OCI-LY3 (cell line): Measurements from ENCODE around the gene NOL4L.

Source experiments
- H2AFZ ChIP-seq: fragments of 200-600, 300-600 bp; shearing (Covaris generic); 2 replicates; pipeline ENCODE4 v1.6.0; 2014; ENCODE audit warnings: antibody characterized with exemption, low read depth, low read length
- H3K27ac ChIP-seq: fragments of 200-600, 300-600 bp; sonication (generic); 2 replicates; pipeline ENCODE4 v1.5.1; 2014; ENCODE audit warnings: mild to moderate bottlenecking, low read length, moderate library complexity, mixed read lengths
- H3K27me3 ChIP-seq: fragments of 200-600, 300-600 bp; sonication (generic); 2 replicates; pipeline ENCODE4 v1.6.1; 2014; ENCODE audit warnings: low read depth, low read length, mixed read lengths
- H3K36me3 ChIP-seq: fragments of 200-600, 300-600 bp; sonication (generic); replicated peaks from 2 replicates; pipeline ENCODE3; 2014; ENCODE audit warnings: low read depth, low read length, mixed read lengths
- H3K4me1 ChIP-seq: fragments of 300-600, 200-600 bp; sonication (generic); 2 replicates; pipeline ENCODE4 v1.6.1; 2014; ENCODE audit warnings: low read length, mixed read lengths
- H3K4me2 ChIP-seq: fragments of 200-600, 300-600 bp; sonication (generic); 2 replicates; pipeline ENCODE4 v1.6.1; 2014; ENCODE audit warnings: low read length, mixed read lengths
- H3K4me3 ChIP-seq: fragments of 300-600, 200-600 bp; sonication (generic); 2 replicates; pipeline ENCODE4 v1.5.1; 2014; ENCODE audit warnings: antibody characterized with exemption, mild to moderate bottlenecking, low read length, moderate library complexity
- H3K79me2 ChIP-seq: fragments of 300-600, 200-600 bp; shearing (Covaris generic); 2 replicates; pipeline ENCODE4 v1.6.1; 2014; ENCODE audit warnings: mild to moderate bottlenecking, low read length, mixed read lengths
- H3K9ac ChIP-seq: fragments of 300-600, 200-600 bp; shearing (Covaris generic); 2 replicates; pipeline ENCODE4 v1.6.0; 2014; ENCODE audit warnings: mild to moderate bottlenecking, low read length, moderate library complexity
- H3K9me3 ChIP-seq: fragments of 200-600, 300-600 bp; shearing (Covaris generic); 2 replicates; pipeline ENCODE4 v1.6.1; 2014; ENCODE audit warnings: low read length, mixed read lengths; ENCODE audit not compliant: insufficient read depth
- H4K20me1 ChIP-seq: fragments of 200-600, 300-600 bp; sonication (generic); 2 replicates; pipeline ENCODE4 v1.6.1; 2016; ENCODE audit warnings: low read length, mixed read lengths; ENCODE audit not compliant: insufficient read depth
- EZH2phosphoT487 ChIP-seq: fragments of 200-600 bp; shearing (Covaris generic); IDR thresholded peaks from 2 replicates; pipeline ENCODE4 v1.6.1; 2018; ENCODE audit warnings: antibody characterized with exemption, mixed run types, low read depth
- TF ChIP-seq, protein P1 (sequence below): fragments of 200-600, 300-600 bp; sonication (generic); IDR thresholded peaks from 2 replicates; pipeline ENCODE4 v1.5.1; 2014; ENCODE audit warnings: antibody characterized with exemption, low read length, low read depth

Gene NOL4L

DNA sequence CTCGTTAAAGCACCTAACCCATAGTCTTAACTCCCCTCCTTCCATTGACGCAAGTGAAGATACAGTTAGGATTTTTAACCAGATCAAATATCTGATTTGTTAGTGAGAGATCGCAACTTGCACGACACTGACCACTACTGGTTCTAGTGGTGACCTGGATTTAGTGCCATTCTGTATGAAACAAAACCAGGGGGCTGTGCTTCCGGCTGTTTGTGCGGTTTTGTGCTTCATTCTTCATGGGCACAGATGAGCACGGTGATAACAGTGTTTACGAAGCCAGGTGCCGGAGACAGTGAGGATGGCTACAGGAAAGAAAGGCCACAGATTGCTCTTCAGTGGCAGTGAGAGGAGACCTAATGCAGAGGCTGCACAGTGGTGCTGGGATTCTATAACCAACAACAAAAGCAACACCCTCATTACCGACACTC is 75.5 kb downstream of the NOL4L start:
- no peak overlapping the region for H3K4me2 ChIP-seq
- no peaks in the 10 kb centered on the region for H3K36me3 ChIP-seq
- H3K79me2 ChIP-seq = no peaks in the 10 kb centered on the region
- TF ChIP-seq, protein P1, sequence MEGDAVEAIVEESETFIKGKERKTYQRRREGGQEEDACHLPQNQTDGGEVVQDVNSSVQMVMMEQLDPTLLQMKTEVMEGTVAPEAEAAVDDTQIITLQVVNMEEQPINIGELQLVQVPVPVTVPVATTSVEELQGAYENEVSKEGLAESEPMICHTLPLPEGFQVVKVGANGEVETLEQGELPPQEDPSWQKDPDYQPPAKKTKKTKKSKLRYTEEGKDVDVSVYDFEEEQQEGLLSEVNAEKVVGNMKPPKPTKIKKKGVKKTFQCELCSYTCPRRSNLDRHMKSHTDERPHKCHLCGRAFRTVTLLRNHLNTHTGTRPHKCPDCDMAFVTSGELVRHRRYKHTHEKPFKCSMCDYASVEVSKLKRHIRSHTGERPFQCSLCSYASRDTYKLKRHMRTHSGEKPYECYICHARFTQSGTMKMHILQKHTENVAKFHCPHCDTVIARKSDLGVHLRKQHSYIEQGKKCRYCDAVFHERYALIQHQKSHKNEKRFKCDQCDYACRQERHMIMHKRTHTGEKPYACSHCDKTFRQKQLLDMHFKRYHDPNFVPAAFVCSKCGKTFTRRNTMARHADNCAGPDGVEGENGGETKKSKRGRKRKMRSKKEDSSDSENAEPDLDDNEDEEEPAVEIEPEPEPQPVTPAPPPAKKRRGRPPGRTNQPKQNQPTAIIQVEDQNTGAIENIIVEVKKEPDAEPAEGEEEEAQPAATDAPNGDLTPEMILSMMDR = peak; percentile 29
- no peak for TF ChIP-seq EZH2phosphoT487
- H2AFZ ChIP-seq = no peak overlapping the region
- H3K4me1 ChIP-seq = peaks cover 7% of the 10 kb centered on the region; the same call in 1 of the 2 replicates
- no peak overlapping the region for H3K27ac ChIP-seq
- no peaks in the 10 kb centered on the region for H3K9me3 ChIP-seq
- H4K20me1 ChIP-seq = no peaks in the 10 kb centered on the region
- no peak overlapping the region for H3K9ac ChIP-seq
- no peak overlapping the region for H3K4me3 ChIP-seq
- H3K27me3 ChIP-seq = peaks cover 19% of the 10 kb centered on the region; the same call in 1 of the 2 replicates

- peaks cover 7% of the 10 kb centered on the region; the same call in 1 of the 2 replicates for H3K4me1 ChIP-seq
- TF ChIP-seq, protein P1 = no peak
- no peak for TF ChIP-seq EZH2phosphoT487
- H3K27me3 ChIP-seq = peaks cover 17% of the 10 kb centered on the region; the same call in 1 of the 2 replicates
- no peak overlapping the region for H2AFZ ChIP-seq
- no peak overlapping the region for H3K27ac ChIP-seq
- H3K4me3 ChIP-seq = no peak overlapping the region
- H3K36me3 ChIP-seq = no peaks in the 10 kb centered on the region
- no peaks in the 10 kb centered on the region for H3K79me2 ChIP-seq
- no peaks in the 10 kb centered on the region for H4K20me1 ChIP-seq
- H3K4me2 ChIP-seq = no peak overlapping the region
- H3K9me3 ChIP-seq = no peaks in the 10 kb centered on the region
- no peak overlapping the region for H3K9ac ChIP-seq
Measured at GRCh38 chr20:32508775-32509119, 76.4 kb downstream of the NOL4L start.

DNA sequence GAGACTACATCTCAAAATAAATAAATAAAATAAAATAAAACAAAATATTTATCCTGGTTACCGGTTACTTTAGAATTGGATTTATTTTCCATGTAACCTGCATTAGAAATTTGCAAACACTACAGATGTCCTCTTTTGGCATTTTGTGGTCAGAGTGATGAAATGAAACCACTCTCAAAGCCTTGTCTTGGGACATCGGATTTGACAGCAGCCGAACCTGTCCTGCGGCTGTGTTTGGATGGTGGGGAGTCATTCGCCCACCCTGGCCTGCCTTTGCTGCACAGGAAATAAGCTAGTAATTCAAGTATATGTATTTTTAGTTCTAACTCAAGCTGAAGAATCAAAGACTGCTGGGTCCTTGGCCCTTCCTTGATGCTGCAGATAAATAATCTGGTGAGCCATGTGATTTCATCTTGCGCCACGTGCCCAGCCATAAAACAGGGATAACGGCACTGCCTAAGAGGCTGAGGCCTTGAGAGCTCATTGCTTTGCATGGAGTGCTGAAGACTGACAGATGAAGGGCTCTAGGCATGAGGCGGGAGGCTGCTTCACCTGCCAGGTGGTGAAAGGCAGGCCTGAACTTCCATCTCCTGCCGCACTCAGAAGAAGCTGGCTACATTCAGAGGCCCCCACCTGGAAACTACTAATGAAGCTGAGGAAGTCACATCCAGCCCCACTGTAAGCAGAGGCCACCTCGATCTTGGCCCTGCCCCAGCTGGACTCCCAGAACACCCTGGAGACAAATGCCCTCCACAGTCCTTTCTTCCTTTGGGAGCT is 76.9 kb downstream of the NOL4L start:
- Histone ChIP-seq H3K27me3 (peaks cover 17% of the 10 kb centered on the region; the same call in 1 of the 2 replicates), H3K4me1 (peaks cover 7% of the 10 kb centered on the region; the same call in 1 of the 2 replicates), H3K4me2 (no peak overlapping the region), H3K4me3 (no peak overlapping the region), H3K36me3 (no peaks in the 10 kb centered on the region), H3K9me3 (no peaks in the 10 kb centered on the region), H3K9ac (no peak overlapping the region), H2AFZ (no peak overlapping the region), H3K79me2 (no peaks in the 10 kb centered on the region), H3K27ac (no peak overlapping the region), H4K20me1 (no peaks in the 10 kb centered on the region)
- TF ChIP-seq, protein P1 = no peak
- TF ChIP-seq EZH2phosphoT487 = no peak

GRCh38 chr20:32506721-32507120 is 78.4 kb downstream of the NOL4L start:
- no peak overlapping the region for H2AFZ ChIP-seq
- H4K20me1 ChIP-seq = no peaks in the 10 kb centered on the region
- H3K4me2 ChIP-seq = no peak overlapping the region
- no peaks in the 10 kb centered on the region for H3K36me3 ChIP-seq
- H3K27ac ChIP-seq = no peak overlapping the region
- no peak for TF ChIP-seq EZH2phosphoT487
- TF ChIP-seq, protein P1 = no peak
- no peaks in the 10 kb centered on the region for H3K9me3 ChIP-seq
- peaks cover 7% of the 10 kb centered on the region; the same call in 1 of the 2 replicates for H3K4me1 ChIP-seq
- H3K79me2 ChIP-seq = no peaks in the 10 kb centered on the region
- peaks cover 10% of the 10 kb centered on the region; the same call in 1 of the 2 replicates for H3K27me3 ChIP-seq
- H3K4me3 ChIP-seq = no peak overlapping the region
- no peak overlapping the region for H3K9ac ChIP-seq
